Measurements from ENCODE around the gene TRIO. TPM values are rescaled to one million over a fixed set of nuclear protein-coding genes. Genes with fewer than 3 reads are reported as not detected.

Gene TRIO
- total and polyA plus RNA-seq, 8 donors = 84.4 to 151 (median 93.7) TPM

DNA sequence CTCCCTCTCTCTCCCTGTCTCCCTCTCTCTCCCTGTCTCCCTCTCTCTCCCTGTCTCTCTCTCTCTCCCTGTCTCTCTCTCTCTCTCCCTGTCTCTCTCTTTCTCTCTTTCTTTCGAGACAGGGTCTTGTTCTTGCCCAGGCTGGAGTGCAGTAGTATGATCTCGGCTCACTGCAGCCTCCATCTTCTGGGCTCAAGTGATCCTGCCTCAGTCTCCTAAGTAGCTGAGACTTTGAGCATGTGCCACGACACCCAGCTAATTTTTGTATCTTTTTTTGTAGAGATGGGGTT is 14.3 kb downstream of the TRIO start:
- ATAC-seq (no peak), DNase-seq (no peak)
- TF ChIP-seq, protein P1, sequence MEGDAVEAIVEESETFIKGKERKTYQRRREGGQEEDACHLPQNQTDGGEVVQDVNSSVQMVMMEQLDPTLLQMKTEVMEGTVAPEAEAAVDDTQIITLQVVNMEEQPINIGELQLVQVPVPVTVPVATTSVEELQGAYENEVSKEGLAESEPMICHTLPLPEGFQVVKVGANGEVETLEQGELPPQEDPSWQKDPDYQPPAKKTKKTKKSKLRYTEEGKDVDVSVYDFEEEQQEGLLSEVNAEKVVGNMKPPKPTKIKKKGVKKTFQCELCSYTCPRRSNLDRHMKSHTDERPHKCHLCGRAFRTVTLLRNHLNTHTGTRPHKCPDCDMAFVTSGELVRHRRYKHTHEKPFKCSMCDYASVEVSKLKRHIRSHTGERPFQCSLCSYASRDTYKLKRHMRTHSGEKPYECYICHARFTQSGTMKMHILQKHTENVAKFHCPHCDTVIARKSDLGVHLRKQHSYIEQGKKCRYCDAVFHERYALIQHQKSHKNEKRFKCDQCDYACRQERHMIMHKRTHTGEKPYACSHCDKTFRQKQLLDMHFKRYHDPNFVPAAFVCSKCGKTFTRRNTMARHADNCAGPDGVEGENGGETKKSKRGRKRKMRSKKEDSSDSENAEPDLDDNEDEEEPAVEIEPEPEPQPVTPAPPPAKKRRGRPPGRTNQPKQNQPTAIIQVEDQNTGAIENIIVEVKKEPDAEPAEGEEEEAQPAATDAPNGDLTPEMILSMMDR (IDR thresholded peaks at IDR 0.05) = no peak
- H3K36me3 ChIP-seq = no peaks in the 10 kb centered on the region
- no peaks in the 10 kb centered on the region for H3K27me3 ChIP-seq
- no peak overlapping the region for H3K4me3 ChIP-seq
- no peak overlapping the region for H3K27ac ChIP-seq
- no peaks in the 10 kb centered on the region for H3K9me3 ChIP-seq
- intact Hi-C loops (cut with DNase I) = no loop called here
- H3K4me1 ChIP-seq = peaks cover 34 to 62% of the 10 kb centered on the region in 2 donors

DNA sequence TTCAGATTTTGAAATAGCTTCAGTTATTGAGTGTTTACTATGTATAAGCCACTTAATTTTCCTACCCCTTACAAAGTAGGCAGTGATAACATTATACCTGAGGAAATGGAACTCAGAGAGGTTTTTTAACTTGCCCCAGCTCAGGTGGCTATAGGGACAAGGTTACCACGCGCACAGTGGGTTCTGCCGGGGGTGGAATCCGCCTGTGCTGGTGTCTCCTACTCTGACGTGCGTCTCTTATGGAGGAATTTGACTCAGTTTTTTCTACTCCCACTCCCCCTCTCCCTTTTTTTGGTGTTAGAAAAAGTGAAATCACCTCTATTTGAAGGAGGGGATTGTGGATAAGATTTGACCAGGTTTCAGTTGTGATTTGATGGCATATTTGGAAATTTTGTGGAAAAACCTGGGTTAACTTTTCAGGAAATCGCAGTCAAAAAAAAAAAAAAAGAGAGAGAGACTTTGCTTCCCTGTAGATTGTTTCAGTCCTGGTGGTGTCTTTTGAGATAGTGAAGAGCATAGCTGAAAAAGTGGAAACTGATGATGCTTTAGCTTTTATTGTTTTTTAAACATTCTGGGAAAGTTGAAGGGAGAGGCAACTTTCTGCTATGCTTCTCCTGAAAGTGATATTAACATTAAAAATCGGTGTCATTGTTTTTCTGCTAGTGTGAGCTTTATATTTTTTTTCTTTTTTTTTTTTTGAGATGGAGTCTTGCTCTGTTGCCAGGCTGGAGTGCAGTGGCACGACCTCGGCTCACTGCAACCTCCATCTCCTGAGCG is 15.9 kb downstream of the TRIO start:
- ATAC-seq = no peak
- intact Hi-C loops (cut with DNase I) = no loop called here
- H3K27ac ChIP-seq = no peak overlapping the region
- TF ChIP-seq, protein P1 (IDR thresholded peaks at IDR 0.05) = no peak
- H3K4me3 ChIP-seq = no peak overlapping the region
- H3K9me3 ChIP-seq = no peaks in the 10 kb centered on the region
- no peak for DNase-seq
- H3K4me1 ChIP-seq = peaks cover 23 to 50% of the 10 kb centered on the region in 2 donors
- no peaks in the 10 kb centered on the region for H3K36me3 ChIP-seq
- no peaks in the 10 kb centered on the region for H3K27me3 ChIP-seq

DNA sequence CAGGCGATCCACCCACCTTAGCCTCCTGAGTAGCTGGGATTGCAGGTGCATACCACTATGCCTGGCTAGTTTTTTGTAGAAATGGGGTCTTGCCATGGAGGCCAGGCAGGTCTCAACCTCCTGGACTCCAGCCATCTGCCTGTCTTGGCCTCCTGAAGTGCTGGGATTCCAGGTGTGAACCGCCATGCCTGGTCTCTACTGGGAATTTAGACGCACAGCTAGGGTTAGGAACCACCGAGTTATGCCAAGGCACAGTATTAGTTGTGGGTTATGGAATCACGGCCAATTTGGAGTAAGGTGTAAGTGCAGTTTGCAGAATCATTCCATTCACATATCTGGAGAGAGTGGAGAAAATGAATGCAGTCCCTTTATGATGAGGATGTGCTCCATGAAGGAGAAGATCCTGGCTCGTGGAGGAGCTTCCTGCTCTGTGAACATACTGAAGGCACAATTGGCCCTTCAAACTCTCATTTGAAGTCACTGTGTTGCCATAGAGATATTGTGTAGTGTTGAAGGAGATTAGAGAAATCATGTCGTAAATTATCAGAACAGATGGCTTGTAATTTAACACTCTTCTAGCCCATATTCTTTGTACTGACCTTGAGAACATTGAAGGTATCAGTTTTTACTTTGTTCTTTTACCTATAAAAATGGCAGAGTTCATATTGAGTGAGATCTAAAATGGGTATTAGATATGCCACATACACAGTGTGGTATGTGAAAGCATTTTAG is 18.8 kb downstream of the TRIO start:
- Histone ChIP-seq H3K36me3 (no peaks in the 10 kb centered on the region), H3K27me3 (no peaks in the 10 kb centered on the region), H3K4me3 (no peak overlapping the region), H3K9me3 (no peaks in the 10 kb centered on the region), H3K27ac (no peak overlapping the region), H3K4me1 (peaks cover 2 to 44% of the 10 kb centered on the region in 2 donors)
- intact Hi-C loops (cut with DNase I) = no loop called here
- DNase-seq (no peak), ATAC-seq (no peak)
- TF ChIP-seq, protein P1 (IDR thresholded peaks at IDR 0.05) = no peak

DNA sequence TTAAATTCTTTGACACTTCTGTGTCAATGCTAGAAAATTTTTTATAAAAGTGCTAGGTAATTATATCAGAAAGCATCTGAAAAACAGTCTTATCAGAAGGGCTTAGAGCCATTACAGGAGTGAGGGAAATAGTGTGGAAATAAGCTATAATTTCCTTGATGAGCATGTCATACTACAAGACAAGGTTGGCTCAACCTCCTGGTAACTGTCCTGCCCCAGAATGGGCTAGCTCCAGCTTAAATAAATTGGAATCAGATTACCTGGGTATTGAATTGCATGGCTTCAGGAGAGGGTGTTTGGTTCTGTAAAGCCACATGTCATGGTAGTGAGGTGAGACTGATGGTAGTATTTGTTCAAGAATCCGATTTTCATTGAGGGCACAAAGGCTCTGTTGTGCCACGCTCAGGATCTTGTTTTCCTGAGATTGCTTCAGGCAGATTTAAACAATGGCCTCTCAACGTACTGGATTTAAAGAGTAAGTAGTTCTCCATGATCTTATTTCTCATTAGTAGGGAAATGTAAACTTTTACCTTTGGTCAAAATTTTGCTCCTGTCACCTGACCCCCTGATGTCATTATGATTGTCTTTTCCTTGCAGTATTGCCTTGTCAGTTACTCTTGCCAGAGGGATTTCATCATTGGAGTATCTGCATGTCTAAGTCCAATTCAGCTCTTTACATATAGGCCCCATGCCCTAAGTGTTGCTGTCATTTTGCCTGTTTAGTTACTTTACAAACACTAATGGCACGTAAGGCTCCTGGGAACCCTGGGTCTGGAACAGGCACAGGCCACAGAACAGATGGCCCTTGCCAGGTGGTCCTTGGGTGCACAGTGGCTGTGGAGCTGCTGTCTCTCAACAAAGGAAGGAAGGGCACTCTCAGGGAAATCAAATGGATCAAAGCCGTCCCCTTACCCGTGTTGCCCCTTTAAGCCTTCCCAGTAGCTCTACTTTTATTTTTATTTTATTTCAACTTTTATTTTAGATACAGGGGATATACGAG is 21.3 kb downstream of the TRIO start:
- no peak for DNase-seq
- ATAC-seq = no peak
- peaks cover 8 to 53% of the 10 kb centered on the region in 2 donors for H3K4me1 ChIP-seq
- H3K27ac ChIP-seq = no peak overlapping the region
- H3K4me3 ChIP-seq = no peak overlapping the region
- no peaks in the 10 kb centered on the region for H3K36me3 ChIP-seq
- TF ChIP-seq, protein P1 (IDR thresholded peaks at IDR 0.05) = no peak
- intact Hi-C loops (cut with DNase I) = no loop called here
- H3K9me3 ChIP-seq = no peaks in the 10 kb centered on the region
- no peaks in the 10 kb centered on the region for H3K27me3 ChIP-seq

Data from left lung (tissue), 10 donors.